Endometrium (tissue), 2 donors: ENCODE data around the gene ASIC2.

Source experiments
- FAIRE-seq: peaks from 2 replicates; lab custom pipeline; 2012; peaks lifted over from hg19 to GRCh38; lab: Jason Lieb, UNC
- donor health status: control.
- donor health status: control.

The ASIC2 gene

DNA sequence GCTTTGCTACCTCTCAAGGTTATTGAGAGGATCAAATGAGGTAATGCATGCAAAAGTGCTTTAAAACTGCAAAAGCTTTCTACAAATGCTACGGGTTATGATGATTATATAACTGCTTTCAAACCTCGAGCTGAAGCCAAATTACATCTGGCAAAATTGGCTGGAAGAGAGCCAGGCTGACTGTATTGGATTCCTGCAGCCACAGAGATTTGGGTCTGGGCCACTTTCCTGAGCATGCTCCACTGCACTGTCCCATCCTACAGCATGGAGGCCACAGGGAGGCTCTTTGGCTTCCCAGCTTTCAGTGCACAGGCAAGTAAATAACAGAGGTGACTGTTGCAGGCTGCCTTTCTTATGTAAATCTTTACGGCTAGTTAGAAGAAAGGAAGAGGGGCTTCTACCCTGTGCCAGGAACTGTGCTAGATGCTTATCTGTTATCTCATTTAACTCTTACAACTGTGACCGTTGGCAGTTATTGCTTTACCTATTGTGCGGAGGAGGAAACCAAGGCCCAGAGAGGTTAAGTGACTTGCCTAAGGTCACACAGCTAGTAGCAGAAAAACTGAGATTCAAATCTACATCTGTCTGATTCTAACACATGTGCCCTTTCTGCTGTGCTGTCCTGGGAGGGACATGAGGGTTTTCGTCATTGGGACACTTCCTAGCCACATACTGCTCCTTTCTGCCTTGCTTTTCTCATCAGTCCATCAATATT lies 179.7 kb downstream of the ASIC2 start:
- FAIRE-seq: no peak

DNA sequence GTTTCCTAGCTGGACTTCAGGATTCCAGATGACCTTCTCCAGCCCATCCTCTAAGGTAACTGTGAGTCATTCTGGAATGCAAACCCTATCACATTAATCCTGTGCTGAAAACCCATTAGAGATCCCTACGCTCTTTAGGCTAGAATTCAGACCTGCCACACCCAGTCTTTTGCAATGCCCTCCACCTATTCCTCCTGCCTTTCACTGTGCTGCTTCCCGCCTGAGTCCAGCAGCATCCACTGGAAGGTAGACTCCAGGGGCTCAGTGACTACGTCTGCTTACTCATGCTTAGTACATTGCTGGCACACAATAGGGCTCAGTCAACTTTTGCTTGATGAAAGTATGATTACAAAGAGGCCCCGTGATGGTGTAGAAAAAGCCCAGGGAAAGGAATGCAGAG lies 180.3 kb downstream of the ASIC2 start:
- FAIRE-seq: no peak

DNA sequence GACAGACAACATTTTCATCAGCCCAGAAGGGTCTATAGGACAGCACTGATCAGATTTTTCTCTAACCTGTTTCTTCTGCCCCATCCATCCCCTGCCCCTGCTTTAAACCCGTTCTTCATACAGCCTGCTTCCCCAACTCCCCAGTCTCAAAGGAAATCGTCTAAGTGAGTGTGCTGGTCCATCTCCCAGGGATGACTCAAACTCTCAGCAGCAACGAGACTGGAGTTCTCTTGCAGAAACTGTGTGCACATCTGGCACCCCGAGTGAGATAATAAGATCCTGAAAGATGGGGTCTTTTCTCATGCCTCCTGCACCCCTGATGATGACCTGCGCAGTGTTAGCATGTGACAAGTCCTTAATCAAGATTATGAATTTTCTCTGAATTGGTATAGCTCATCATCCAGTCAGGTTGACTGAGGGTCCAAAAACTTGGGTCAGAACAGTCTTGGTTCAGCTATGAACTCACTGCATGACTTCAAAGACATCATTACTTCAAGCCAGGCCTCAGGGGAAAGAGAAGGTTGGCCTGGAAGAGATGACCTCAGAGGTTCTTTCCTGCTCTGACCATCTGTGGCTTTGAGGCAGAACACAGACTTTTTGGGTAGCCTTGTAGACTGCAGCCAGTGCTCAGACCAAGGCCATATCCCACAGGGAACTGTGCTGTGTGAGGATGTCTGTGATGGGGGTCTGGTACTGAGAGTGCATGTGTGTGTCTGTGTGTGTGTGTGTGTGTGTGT lies 183.6 kb downstream of the ASIC2 start:
- no peak for FAIRE-seq

DNA sequence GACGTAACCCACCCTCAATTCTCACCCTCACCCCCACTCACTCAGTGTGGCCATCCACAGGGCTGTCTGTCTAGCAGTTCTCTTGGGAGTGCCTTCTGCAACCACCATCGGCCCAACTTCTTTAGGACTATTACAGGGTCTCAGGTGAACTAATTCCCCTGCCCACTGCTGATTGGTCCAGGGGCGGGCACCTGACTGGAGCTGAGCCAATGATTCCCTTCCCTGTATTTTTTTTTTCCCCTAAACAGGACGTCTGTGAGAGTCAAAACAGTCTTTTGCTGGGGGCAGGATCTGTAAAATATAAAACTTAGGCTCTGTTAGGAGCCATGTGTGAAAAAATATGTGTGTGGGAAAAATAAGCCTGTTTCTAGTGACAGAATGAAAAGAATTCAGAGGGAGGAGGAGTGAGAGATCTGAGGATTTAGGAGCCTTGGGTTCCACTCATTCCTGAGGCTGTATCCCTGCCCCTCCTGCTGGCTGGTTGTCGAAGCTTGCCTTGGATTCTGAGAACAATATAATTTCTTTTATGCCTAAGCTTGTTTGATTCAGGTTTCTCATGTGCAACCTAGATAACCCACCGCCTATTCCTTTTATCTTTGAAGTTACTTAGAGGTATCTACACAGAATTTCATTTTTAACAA lies 186.4 kb downstream of the ASIC2 start:
- peak; percentile 74 for FAIRE-seq

DNA sequence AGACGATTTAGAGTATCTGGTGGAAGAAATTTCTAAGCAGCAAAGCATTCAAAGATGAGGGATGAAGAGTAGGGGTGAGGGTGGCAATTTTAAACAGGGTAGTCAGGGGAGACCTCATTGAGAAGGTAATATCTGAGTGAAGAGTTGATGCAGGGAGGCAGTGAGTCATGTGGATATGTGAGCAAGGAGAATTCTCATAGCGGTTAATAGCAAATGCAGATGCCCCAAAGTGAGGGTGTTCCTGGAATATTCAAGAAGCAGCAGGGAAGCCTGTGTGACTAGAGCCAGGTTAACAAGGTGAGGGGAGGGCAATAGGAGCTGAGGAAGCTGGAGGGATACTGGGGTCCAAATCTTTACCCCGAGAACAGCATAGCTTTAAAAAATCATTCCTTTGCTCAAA lies 187.2 kb downstream of the ASIC2 start:
- FAIRE-seq: no peak

DNA sequence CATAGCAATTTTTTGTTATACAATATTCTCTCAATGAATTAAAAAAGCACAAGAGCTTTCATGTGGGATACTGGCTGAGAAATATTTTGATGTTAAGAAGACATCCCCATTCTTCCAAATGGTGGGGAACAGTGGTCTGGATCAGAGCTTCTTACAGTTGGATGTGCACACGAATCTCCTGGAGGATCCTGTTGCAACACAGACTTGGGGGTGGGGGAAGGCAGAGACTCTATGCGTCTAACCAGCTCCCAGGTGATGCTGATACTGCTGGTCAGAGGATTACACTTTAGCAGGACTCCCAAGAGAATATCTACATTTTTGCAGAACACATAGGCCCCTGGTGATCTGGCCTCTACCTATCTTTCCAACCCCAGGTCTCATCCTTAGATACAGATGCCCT lies 193.2 kb downstream of the ASIC2 start:
- no peak for FAIRE-seq

DNA sequence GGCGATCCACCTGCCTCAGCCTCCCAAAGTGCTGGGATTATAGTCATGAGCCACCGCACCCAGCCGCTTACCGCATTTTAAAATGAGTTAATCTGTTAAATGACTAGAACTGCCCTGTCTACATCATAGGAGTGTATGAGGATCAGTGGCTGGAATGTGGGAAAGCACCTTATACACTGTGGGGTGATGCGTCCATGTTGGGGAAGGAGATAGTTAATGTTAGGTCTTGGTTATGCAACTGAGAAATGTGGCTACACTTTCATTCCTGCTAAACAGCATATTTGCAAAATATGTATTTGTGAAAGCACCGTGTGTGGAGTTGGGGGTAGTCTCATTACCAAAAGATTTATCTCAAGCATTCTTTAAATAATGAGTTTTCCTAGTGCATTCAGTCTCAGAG lies 193.8 kb downstream of the ASIC2 start:
- FAIRE-seq: no peak

DNA sequence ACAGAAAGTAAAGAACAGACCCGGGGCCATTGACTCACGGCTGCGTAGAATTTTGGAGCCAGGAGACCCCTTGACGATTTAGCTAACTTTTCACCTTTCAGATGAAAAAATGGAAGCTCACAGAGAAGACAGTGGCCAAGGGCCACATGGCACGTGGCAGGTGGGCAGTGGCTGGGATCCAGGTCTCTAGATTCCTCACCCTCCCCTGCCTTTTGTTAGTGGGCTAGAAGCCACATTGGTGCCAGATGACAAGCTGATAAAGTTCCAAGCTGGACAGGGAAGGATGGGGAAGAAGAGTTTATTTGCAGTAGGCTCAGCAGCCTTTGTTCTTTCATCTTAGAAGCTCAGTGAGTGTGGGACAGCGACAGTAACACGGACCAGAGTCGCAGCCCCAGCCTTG lies 195.7 kb downstream of the ASIC2 start:
- no peak for FAIRE-seq

DNA sequence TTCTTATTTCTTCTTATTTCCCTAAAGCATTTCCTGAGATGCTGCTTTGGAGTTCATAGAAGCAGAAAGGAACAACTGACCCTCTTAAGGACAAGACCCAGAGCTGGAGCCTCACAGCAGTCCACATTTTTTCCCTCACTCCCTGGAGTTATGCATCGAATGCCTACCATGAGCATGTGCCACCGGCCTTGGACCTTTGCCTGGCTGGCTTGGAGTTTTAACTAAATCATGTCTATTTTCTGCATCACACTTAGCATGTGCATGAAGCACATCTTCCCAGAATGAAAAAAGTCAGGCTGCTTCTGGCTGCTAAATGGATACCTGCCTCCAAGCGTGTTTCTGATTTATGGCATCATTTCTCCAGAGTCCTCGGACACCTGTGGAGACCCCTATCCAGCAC lies 196.9 kb downstream of the ASIC2 start:
- FAIRE-seq: no peak

DNA sequence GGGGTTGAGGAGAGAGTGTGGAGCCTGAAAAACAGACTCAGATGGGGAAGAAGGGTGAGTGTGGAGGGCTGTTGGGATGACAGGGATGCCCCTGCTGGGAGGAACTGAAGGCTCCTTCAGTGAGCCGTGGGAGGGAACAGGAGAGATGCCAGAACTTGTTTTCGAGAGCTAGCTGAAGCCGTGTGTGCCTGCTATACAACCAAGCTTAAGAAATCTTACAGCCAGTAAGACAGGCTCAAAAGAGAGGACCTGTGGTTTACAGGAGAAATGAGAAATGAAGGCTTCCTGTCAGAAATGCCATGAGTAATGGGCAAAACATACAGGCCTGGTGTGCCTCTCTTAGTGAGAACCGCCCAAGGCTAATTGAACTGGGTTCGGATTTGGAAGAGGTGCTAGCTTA lies 201.8 kb downstream of the ASIC2 start:
- FAIRE-seq: no peak

DNA sequence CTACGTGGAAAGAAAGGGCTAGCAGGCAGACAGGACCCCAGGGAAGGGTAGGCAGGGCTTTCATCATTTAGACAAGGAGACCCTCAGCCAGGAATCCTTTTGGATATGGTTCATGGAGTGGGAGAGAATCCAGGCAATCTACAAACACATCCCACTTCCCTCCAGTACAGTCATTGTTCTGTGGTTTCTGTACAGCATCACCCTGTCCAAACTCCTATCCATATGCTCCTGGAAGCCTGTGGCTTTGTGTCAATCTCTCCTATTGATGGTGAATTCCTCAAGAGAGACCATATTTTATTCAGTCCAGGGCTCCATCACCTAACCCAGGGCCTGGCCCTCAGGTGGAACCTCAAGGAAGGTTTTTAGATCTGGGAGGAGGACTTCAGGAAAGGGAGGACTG lies 202.3 kb downstream of the ASIC2 start:
- FAIRE-seq: no peak

DNA sequence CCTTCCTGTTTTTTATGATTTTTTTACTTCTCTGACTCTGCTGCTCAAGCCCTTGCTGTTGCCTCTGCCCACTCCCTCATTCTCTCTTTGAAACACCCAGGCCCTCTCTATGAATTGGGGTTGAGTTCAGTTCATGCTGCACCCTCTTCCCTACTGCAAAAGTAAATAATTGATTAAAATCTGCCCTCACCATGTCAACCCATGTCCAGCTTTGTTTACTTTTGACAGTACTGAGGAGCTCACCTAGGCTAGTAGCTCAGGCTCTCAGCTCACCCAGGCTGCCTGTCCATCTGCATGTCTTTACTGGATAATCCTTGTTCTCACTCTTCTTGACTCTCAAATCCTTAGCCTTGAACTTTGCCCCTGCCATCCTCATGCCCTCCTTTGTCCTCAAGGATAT lies 206.2 kb downstream of the ASIC2 start:
- FAIRE-seq: no peak

DNA sequence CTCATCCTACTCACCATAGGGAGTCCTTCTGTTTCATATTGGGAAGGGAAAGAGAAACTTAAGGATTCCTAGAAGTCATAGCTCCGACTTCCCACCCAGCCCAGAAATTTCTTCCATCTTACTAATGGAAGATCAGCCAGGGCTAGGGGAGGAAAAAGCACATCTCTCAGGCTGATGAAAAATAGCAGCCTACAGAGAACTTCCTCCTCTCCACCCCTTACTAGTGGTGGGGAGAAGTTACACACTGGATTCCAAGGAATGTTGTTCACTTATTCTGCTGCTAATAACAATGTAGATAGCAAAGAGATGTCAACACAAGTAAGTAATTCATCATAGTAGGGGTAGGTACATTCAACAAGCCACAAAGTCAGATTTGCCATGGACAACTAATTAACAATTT lies 207.1 kb downstream of the ASIC2 start:
- FAIRE-seq: no peak

DNA sequence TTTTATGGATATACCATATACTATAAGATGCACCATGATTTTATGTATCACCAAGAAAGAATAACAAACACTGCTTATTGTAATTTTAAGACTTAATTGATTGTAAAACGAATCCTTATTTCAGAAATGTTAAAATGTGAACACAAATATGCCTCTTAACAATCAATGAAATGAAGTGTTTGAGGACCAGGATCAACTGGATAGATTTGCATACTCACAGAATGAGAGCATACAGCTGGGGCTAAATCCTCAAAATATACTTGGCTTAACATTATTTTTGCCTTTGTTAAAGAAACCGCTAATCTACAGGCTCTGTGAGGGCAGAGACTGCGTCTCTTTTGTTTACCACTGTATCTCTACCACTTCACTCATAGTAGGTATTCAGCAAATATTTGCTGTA lies 207.8 kb downstream of the ASIC2 start:
- FAIRE-seq: no peak

DNA sequence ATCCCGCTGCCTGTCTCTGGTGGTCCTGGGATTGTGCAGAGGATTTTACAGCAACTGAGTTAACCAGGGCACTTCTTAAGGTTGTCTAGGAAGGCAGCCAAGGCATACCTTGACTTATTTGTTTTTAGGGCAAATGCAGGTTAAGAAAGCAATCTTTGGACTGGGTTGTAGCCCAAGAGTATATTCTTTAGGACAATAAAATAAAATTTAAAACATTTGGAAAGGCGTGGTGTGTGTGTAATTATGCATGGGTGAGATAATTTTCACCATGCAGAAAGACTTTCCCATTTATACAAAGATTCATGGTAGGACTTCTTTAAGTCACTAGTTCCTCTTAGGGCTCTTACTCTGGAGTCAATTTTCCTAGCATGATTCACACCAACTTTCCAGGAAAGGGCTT lies 208.3 kb downstream of the ASIC2 start:
- FAIRE-seq: no peak

DNA sequence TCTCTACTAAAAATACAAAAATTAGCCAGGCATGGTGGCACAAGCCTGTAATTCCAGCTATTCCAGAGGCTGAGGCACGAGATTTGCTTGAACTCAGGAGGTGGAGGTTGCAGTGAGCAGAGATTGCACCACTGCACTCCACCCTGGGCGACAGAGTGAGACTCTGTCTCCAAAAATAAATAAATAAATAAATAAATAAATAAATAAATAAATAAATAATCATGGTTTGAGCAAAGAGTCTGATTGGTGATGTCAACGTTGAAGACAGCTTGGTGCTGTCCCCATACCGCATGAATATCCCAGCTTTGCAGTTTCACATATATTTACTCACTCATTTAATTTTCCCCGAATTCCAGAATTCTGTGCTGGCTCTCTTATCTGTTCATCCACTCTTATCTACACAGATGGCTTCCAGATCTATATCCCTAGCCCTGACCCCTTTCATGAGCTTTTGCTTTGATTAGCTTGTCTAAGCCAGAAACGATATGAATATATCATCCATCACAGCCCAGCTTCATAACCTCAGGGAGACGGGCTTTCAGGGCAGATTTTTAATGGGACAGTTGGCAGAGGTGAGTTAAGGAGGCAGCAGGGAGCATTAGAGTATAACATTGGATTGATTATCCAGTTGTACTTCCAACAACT lies 210.4 kb downstream of the ASIC2 start:
- FAIRE-seq: no peak

DNA sequence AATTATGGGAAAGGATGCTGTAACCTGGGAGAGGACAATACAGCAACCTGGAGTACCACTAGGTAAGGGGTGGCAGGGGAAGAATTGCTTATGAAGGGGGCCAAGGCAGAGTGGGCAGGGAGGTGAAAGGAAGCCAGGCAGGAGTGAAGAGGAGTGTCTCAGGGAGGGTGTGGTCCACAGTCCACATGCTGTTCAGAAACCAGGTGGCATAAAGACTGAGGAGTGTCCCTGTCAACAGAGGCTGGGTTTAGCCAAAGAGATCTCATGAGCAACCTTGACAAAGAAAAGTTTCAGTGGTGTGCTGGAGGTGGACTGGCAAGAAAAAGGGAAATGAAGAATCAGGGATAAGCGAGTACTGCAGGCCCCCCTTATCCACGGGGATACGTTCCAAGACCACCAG lies 213.0 kb downstream of the ASIC2 start:
- no peak for FAIRE-seq

DNA sequence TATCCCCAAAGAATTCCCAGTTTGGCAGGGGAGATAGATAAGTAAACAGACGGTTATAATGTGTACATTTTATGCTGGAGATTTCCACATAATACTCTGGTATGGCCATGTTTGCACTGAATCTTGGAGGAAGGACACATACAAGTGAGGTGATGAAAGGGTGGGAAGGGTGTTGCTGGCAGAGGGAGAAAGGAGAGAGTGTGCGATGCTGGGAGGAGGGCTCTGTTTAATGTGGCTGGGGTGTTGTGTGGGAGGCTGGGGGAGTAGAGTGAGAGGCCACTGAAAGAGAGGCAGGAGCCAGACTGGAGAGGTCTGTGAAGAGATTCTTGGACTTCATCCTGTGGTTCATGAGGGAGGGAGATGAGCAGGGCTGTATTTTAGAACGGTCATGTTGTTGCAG lies 213.9 kb downstream of the ASIC2 start:
- FAIRE-seq: no peak

DNA sequence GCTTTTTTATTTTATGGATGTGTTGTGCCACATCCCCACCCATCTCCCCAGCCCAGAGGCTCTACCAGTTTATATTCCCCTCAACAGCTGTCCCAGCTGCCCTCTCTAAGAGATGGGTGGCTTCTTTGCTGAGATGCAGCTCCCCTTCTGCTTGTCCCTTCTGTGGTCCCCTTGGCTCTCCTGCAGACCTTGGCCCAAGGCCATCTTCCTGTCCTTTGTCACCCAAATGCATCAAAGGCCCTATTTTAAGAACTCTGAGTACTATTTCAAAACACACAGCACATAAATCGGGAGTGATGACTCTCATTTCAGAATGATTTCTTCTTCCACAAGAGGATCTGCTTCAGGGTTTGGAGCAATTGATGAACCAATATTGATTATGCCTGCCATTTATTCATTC lies 216.1 kb downstream of the ASIC2 start:
- no peak for FAIRE-seq

DNA sequence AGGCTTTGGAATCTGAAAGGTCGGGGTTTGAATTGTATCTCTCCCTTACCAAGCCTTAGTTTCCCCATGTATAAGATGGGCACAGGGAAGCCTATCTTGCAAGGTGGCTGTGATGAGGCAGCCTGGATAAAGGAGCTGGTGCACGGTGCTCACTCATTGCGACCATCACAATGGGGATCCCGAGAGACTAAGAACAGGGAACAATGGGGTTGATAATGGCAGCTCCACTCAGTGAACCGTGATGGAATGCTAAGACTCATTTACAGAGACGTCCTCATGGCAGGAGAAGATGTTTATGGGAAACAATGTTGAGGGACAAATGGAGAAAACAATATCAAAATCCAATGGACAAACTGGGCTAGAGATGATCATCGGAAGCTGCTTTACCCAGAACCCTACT lies 219.7 kb downstream of the ASIC2 start:
- no peak for FAIRE-seq

DNA sequence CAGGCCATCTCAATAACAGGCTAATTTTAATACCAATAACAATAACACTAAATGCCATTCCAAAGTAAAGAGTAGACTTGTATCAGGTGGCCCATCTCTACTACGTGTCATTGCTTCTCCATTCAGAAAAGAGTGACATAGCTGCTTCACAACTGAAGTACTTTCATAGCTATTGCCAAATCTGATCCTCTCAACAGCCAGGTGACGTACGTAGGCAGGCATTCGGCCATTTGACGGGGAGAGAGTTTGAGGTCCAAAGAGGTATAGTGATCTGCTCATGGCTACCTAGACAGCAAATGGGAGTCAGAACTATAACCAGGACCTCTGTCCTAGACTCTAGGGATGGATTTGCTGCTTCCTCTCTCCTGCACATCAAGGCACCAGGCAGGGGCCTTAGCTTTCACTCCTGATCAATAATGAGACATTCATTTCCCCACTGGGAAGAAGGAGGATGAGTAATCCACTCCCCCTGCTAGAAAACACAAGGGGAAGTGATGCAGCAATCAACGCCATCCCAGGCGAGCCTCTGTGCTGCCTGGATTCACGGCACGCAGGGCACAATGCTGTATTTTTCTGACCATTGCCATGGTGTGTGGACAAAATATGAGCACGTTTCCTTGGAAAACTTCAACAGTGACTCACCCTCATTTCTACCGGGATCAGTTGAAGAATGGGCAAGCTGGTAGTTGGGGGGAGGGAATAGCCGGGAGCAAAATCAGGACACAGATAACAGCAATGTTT lies 220.5 kb downstream of the ASIC2 start:
- FAIRE-seq: no peak

DNA sequence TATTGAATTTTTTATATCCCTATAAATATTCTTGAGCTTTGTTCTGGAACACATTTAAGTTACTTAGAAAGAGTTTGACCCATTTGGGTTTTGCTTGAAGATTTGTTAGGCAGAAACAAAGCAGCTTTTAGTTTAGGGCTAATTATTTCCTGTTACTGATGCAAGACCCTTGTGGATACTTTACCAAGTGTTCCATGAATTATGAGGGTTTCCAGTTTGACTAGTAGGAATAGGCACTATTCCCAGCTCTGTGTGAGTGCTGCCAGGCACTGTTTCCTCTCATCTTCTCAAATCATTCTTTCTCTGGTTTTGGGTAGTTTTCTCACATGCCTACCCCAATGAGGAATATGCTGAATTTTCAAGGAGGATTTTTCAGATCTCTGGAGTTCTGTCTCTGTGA lies 221.4 kb downstream of the ASIC2 start:
- no peak for FAIRE-seq
